Activated CD4-positive, alpha-beta memory T cell treated with anti-CD3 and anti-CD28 coated beads for 36 hours (primary cell): ENCODE results near the gene PIM2. TPM values are rescaled to one million over a fixed set of nuclear protein-coding genes. Genes with fewer than 3 reads are reported as not detected.

Experiments
- total RNA-seq, 2 experiments: library from RNA; stranded (reverse); gene quantifications; one replicate each; pipeline ENCODE4 v1.2.3, GENCODE V29; 2021

PIM2 gene
- total RNA-seq, 2 experiments from 2014 or later = 386 to 401 TPM

Other genes with a start within 250 kb of the PIM2 start
- 10 to 100 TPM; 95.2 to 99.6 TPM for gene WAS, start 235.2 kb downstream of the PIM2 start, total RNA-seq
- 10 to 100 TPM; 32.3 to 35.6 TPM for gene SUV39H1, start 222.3 kb downstream of the PIM2 start, total RNA-seq
- not detected for gene GLOD5, start 157.3 kb downstream of the PIM2 start, total RNA-seq
- gene GATA1, start 132.4 kb downstream of the PIM2 start, total RNA-seq = not detected
- gene HDAC6, start 117.0 kb downstream of the PIM2 start, total RNA-seq = 10 to 100 TPM; 71.8 to 81.9 TPM
- not detected for gene ERAS, start 92.5 kb downstream of the PIM2 start, total RNA-seq
- 1 to 10 TPM; 2.7 to 2.8 TPM for gene PCSK1N, start 83.4 kb downstream of the PIM2 start, total RNA-seq
- 10 to 100 TPM; 83.8 to 86.6 TPM for gene TIMM17B, start 21.3 kb downstream of the PIM2 start, total RNA-seq
- 10 to 100 TPM; 85.0 to 85.5 TPM for gene PQBP1, start 21.1 kb downstream of the PIM2 start, total RNA-seq
- 10 to 100 TPM; 16.9 to 19.2 TPM for gene SLC35A2, start 7.4 kb downstream of the PIM2 start, total RNA-seq
- gene OTUD5, start 38.6 kb upstream of the PIM2 start, total RNA-seq = 10 to 100 TPM; 83.4 to 85.4 TPM
- gene KCND1, start 52.8 kb upstream of the PIM2 start, total RNA-seq = 1 to 10 TPM; 2.4 to 2.5 TPM
- 10 to 100 TPM; 76.1 to 78.4 TPM for gene GRIPAP1, start 83.2 kb upstream of the PIM2 start, total RNA-seq
- gene TFE3, start 124.3 kb upstream of the PIM2 start, total RNA-seq = 10 to 100 TPM; 29.0 to 29.1 TPM
- 1 to 10 TPM; 2.7 to 3.6 TPM for gene CCDC120, start 140.0 kb upstream of the PIM2 start, total RNA-seq
- 10 to 100 TPM; 13.2 TPM for gene PRAF2, start 155.0 kb upstream of the PIM2 start, total RNA-seq
- 10 to 100 TPM; 23.3 to 28.9 TPM for gene WDR45, start 160.9 kb upstream of the PIM2 start, total RNA-seq
- 10 to 100 TPM; 22.0 to 22.6 TPM for gene GPKOW, start 204.7 kb upstream of the PIM2 start, total RNA-seq
- gene MAGIX, start 243.7 kb upstream of the PIM2 start, total RNA-seq = 1 to 10 TPM in 1 of 2 experiments, under 1 TPM in 1; 0.87 to 1.0 TPM